Endothelial cell of umbilical vein (primary cell): Measurements from ENCODE around the gene ZBTB18. TPM values are rescaled to one million over a fixed set of nuclear protein-coding genes. Genes with fewer than 3 reads are reported as not detected.

Experiments
- BruUV-seq: library from RNA; stranded (reverse); fragments of 400-500 nt; replicated peaks from 2 replicates; lab custom pipeline; 2021; lab: Mats Ljungman, UMichigan
- CTCF ChIA-PET: fragments of 300-600, 350-600 bp; sonication (Branson Sonifier 250); formaldehyde crosslinking; loops from one replicate; lab custom pipeline; 2021; ENCODE audit warnings: antibody characterized with exemption, inconsistent platforms; lab: Charles Lee
- POLR2A ChIA-PET: fragments of 300-600, 350-600 bp; sonication (Branson Sonifier 250); formaldehyde crosslinking; loops from one replicate; lab custom pipeline; 2021; ENCODE audit warnings: antibody characterized with exemption, inconsistent platforms; lab: Charles Lee
- DNase-seq: peaks from one replicate; pipeline ENCODE4 v3.0.0-alpha.2; 2011; ENCODE audit warnings: low read depth, low spot score
- FAIRE-seq: peaks from 2 replicates; lab custom pipeline; 2011; peaks lifted over from hg19 to GRCh38; lab: Jason Lieb, UNC
- H2AFZ ChIP-seq: 2 replicates; pipeline ENCODE4 v1.6.0; 2012; ENCODE audit warnings: low read depth, low read length, control low read depth, inconsistent platforms
- H3K27ac ChIP-seq: 2 replicates; pipeline ENCODE4 v1.5.1; 2011; ENCODE audit warnings: low read depth, mild to moderate bottlenecking, control low read depth, low read length, moderate library complexity; ENCODE audit not compliant: insufficient read depth
- H3K27me3 ChIP-seq, 2 experiments: 2 replicates each; pipeline versions ENCODE4 v1.6.0 to v1.6.1; 2011; ENCODE audit warnings: low read length in 2 of 2, mixed read lengths in 1 of 2; ENCODE audit not compliant: control insufficient read depth in 2 of 2, insufficient read depth in 2 of 2
- H3K36me3 ChIP-seq, 2 experiments: 2 replicates in 1 of 2; 3 replicates in 1 of 2; pipeline ENCODE4 v1.5.1; 2011; ENCODE audit warnings: low read length in 2 of 2, mild to moderate bottlenecking in 1 of 2, moderate library complexity in 1 of 2; ENCODE audit not compliant: control insufficient read depth in 2 of 2, insufficient read depth in 2 of 2; ENCODE audit errors: extremely low read depth in 1 of 2
- H3K4me1 ChIP-seq: 3 replicates; pipeline ENCODE4 v1.5.1; 2011; ENCODE audit warnings: mild to moderate bottlenecking, low read length; ENCODE audit not compliant: control insufficient read depth, insufficient read depth; ENCODE audit errors: extremely low read depth
- H3K4me2 ChIP-seq: 2 replicates; pipeline ENCODE4 v1.6.1; 2011; ENCODE audit warnings: low read length, control low read depth, mixed read lengths; ENCODE audit not compliant: insufficient read depth
- H3K4me3 ChIP-seq, 3 experiments: fragments of 200-600 bp in 1 of 3; sonication (generic), shearing (Covaris generic) in 1 of 3; replicated peaks in 1 of 3; 2 replicates each; pipeline ENCODE4 v1.5.1; 2011 to 2016; ENCODE audit warnings: control low read depth in 3 of 3, low read length in 3 of 3, mild to moderate bottlenecking in 2 of 3, inconsistent platforms in 1 of 3, low read depth in 1 of 3, moderate library complexity in 1 of 3; ENCODE audit not compliant: insufficient read depth in 1 of 3
- H3K79me2 ChIP-seq: 2 replicates; pipeline ENCODE4 v1.6.0; 2012; ENCODE audit warnings: low read length, inconsistent platforms; ENCODE audit not compliant: control insufficient read depth, insufficient read depth
- H3K9ac ChIP-seq: replicated peaks from 2 replicates; pipeline ENCODE3; 2011; ENCODE audit warnings: low read length, control low read depth; ENCODE audit not compliant: insufficient read depth; ENCODE audit errors: extremely low read depth
- H3K9me1 ChIP-seq: replicated peaks from 3 replicates; pipeline ENCODE4 v1.6.0; 2011; ENCODE audit warnings: mild to moderate bottlenecking, low read length; ENCODE audit not compliant: control insufficient read depth, insufficient read depth; ENCODE audit errors: extremely low read depth
- H3K9me3 ChIP-seq: replicated peaks from 2 replicates; pipeline ENCODE4 v1.5.1; 2012; ENCODE audit warnings: low read length, inconsistent platforms; ENCODE audit not compliant: control insufficient read depth, insufficient read depth
- H4K20me1 ChIP-seq: replicated peaks from 2 replicates; pipeline ENCODE3; 2011; ENCODE audit warnings: mild to moderate bottlenecking, low read length; ENCODE audit not compliant: control insufficient read depth, insufficient read depth; ENCODE audit errors: extremely low read depth
- CTCF ChIP-seq, 2 donors: IDR thresholded peaks; 1 replicate in 1 of 2; 2 replicates in 1 of 2; pipeline ENCODE4 v1.5.1; 2011; ENCODE audit warnings: low read length in 2 of 2, mild to moderate bottlenecking in 2 of 2, moderate library complexity in 2 of 2, control low read depth in 1 of 2, inconsistent platforms in 1 of 2, low read depth in 1 of 2; ENCODE audit not compliant: insufficient read depth in 1 of 2; ENCODE audit errors: extremely low read depth in 1 of 2
- EZH2 ChIP-seq: IDR thresholded peaks from 2 replicates; pipeline ENCODE4 v1.6.1; 2012; ENCODE audit warnings: borderline replicate concordance, low read depth, mild to moderate bottlenecking, moderate library complexity, low read length, inconsistent platforms; ENCODE audit not compliant: severe bottlenecking
- FOS ChIP-seq: IDR thresholded peaks from 2 replicates; pipeline ENCODE4 v1.6.1; 2011; ENCODE audit warnings: mild to moderate bottlenecking, low read length, moderate library complexity, borderline replicate concordance; ENCODE audit not compliant: insufficient read depth
- GATA2 ChIP-seq: IDR thresholded peaks from 2 replicates; pipeline ENCODE4 v1.7.0; 2011; ENCODE audit warnings: low read depth, mild to moderate bottlenecking, moderate library complexity, mixed read lengths, low read length; ENCODE audit not compliant: insufficient read length, insufficient read depth
- JUN ChIP-seq: IDR thresholded peaks from 2 replicates; pipeline ENCODE4 v1.6.1; 2011; ENCODE audit warnings: borderline replicate concordance, low read depth; ENCODE audit not compliant: insufficient read length, insufficient read depth
- MAX ChIP-seq: IDR thresholded peaks from 2 replicates; pipeline ENCODE4 v1.6.1; 2011; ENCODE audit not compliant: insufficient read depth, insufficient read length
- MYC ChIP-seq: IDR thresholded peaks from one replicate; pipeline ENCODE4 v1.6.1; 2011; ENCODE audit warnings: mild to moderate bottlenecking, low read depth, low read length
- POLR2A ChIP-seq: IDR thresholded peaks from 2 replicates; pipeline ENCODE4 v1.6.1; 2012; ENCODE audit warnings: low read depth, mild to moderate bottlenecking, control low read depth, low read length
- POLR2AphosphoS5 ChIP-seq: IDR thresholded peaks from 2 replicates; pipeline ENCODE4 v1.6.1; 2012; ENCODE audit warnings: low read depth, mild to moderate bottlenecking, control low read depth, low read length, moderate library complexity; ENCODE audit not compliant: insufficient read depth
- dilution Hi-C: fragments of 300-500 bp; cut with MboI; formaldehyde crosslinking; loops from one replicate; pipeline ENCODE4 v1.15.0; 2019; ENCODE audit warnings: low sequenced_read_pairs; ENCODE audit not compliant: extremely low pct_ligation_motif_present
- intact Hi-C: fragments of 100-400 bp; cut with micrococcal nuclease; formaldehyde crosslinking; loops from one replicate; pipeline ENCODE4 v1.10.0; 2022
- polyA plus RNA-seq, 4 experiments: library from polyadenylated mRNA; depleted of rRNA in 3 of 4; stranded (reverse) in 3 of 4; unstranded in 1 of 4; fragments of >200 nt; gene quantifications; 2 replicates each; pipeline versions ENCODE4 v1.2.1 to v1.2.3, GENCODE V29; 2011 to 2012; ENCODE audit warnings: missing spikeins in 1 of 4
- total RNA-seq: library from RNA; stranded (reverse); gene quantifications from 2 replicates; pipeline ENCODE4 v1.2.3, GENCODE V29; 2021

The ZBTB18 gene
- total and polyA plus RNA-seq, 2 donors (not counting 3 experiments of a cell fraction or from before 2014, with no cell fraction given), result 15.5 to 21.1 TPM

- H3K27ac ChIP-seq, result no peak overlapping the region
- FAIRE-seq (peak; percentile 43), DNase-seq (no peak)
- no peaks in the 10 kb centered on the region for H3K79me2 ChIP-seq
- ChIA-PET POLR2A (no interaction called here), CTCF (no interaction called here)
- intact Hi-C loops, result no loop called here
- H3K9ac ChIP-seq, result no peak overlapping the region
- peaks cover 9% of the 10 kb centered on the region for H3K4me1 ChIP-seq
- H3K9me3 ChIP-seq, result peaks cover 2% of the 10 kb centered on the region
- BruUV-seq, result no TSS peak
- H4K20me1 ChIP-seq, result no peaks in the 10 kb centered on the region
- no peak overlapping the region for H3K4me2 ChIP-seq
- TF ChIP-seq EZH2, result no peak
- no peak overlapping the region for H2AFZ ChIP-seq
- no peaks in the 10 kb centered on the region for H3K9me1 ChIP-seq
- H3K36me3 ChIP-seq, result no peaks in the 10 kb centered on the region
- no peak overlapping the region for H3K4me3 ChIP-seq
- H3K27me3 ChIP-seq, result peaks cover 4 to 6% of the 10 kb centered on the region in 2 experiments
- dilution Hi-C loops, result no loop called here
Measured at GRCh38 chr1:244100276-244100675, 49.2 kb downstream of the ZBTB18 start.

- Histone ChIP-seq H3K4me2 (no peak overlapping the region), H3K4me3 (no peak overlapping the region), H4K20me1 (no peaks in the 10 kb centered on the region), H3K79me2 (no peaks in the 10 kb centered on the region), H3K27ac (no peak overlapping the region), H3K9ac (no peak overlapping the region), H3K27me3 (peaks cover 4 to 8% of the 10 kb centered on the region in 2 experiments), H2AFZ (peak overlapping the region; percentile 20), H3K36me3 (no peaks in the 10 kb centered on the region), H3K4me1 (peaks cover 9% of the 10 kb centered on the region), H3K9me1 (no peaks in the 10 kb centered on the region), H3K9me3 (peaks cover 2% of the 10 kb centered on the region)
- CTCF ChIA-PET, result interaction anchor here (1.3 kb wide), 1 partner anchor 12 kb away, joined by 3 read pairs; no protein-coding TSS in a partner anchor
- DNase-seq, result peak; percentile 77
- POLR2A ChIA-PET, result no interaction called here
- TF ChIP-seq CTCF (IDR thresholded peaks at IDR 0.05; ENCODE audit: extremely low read depth in 1 of 2, insufficient read depth in 1 of 2, low read depth in 1 of 2, low read length in 2 of 2) (no peak), EZH2 (no peak), FOS (no peak), GATA2 (no peak), MAX (no peak), MYC (no peak), JUN (no peak), POLR2A (no peak), POLR2AphosphoS5 (no peak)
- no TSS peak for BruUV-seq
- no peak for FAIRE-seq
- intact Hi-C loops, result no loop called here
- dilution Hi-C loops, result no loop called here
Measured at GRCh38 chr1:244100704-244101453, 49.8 kb downstream of the ZBTB18 start.
